AG20443 (cell line): Measurements from ENCODE around the gene CAB39L.

Experiments
- DNase-seq: peaks from one replicate; pipeline ENCODE4 v3.0.0; 2012; ENCODE audit warnings: low spot score, mixed read lengths

The CAB39L gene

GRCh38 chr13:49441846-49442245 is 2.0 kb downstream of the CAB39L start:
- no peak for DNase-seq

GRCh38 chr13:49441312-49441711 is 2.6 kb downstream of the CAB39L start:
- DNase-seq = no peak

GRCh38 chr13:49439609-49440008 is 4.3 kb downstream of the CAB39L start:
- no peak for DNase-seq

- DNase-seq = no peak
Observed at GRCh38 chr13:49437705-49438104, 6.2 kb downstream of the CAB39L start.

GRCh38 chr13:49436890-49437289 is 7.0 kb downstream of the CAB39L start:
- DNase-seq = peak; percentile 45

- DNase-seq = peak; percentile 18
Observed at GRCh38 chr13:49435992-49436391, 7.9 kb downstream of the CAB39L start.

- DNase-seq = no peak
Observed at GRCh38 chr13:49429121-49429520, 14.7 kb downstream of the CAB39L start.

GRCh38 chr13:49428041-49428763 is 15.7 kb downstream of the CAB39L start:
- DNase-seq = no peak

GRCh38 chr13:49424011-49424560 is 19.8 kb downstream of the CAB39L start:
- no peak for DNase-seq

- DNase-seq = no peak
Observed at GRCh38 chr13:49421391-49421790, 22.5 kb downstream of the CAB39L start.

- no peak for DNase-seq
Observed at GRCh38 chr13:49419276-49419675, 24.6 kb downstream of the CAB39L start.

- no peak for DNase-seq
Observed at GRCh38 chr13:49418206-49418605, 25.7 kb downstream of the CAB39L start.

GRCh38 chr13:49417161-49417560 is 26.7 kb downstream of the CAB39L start:
- no peak for DNase-seq

- no peak for DNase-seq
Observed at GRCh38 chr13:49412749-49413148, 31.1 kb downstream of the CAB39L start.

- DNase-seq = no peak
Observed at GRCh38 chr13:49411353-49411752, 32.5 kb downstream of the CAB39L start.

- DNase-seq = no peak
Observed at GRCh38 chr13:49410477-49410876, 33.4 kb downstream of the CAB39L start.

- DNase-seq = no peak
Observed at GRCh38 chr13:49410006-49410405, 33.9 kb downstream of the CAB39L start.

GRCh38 chr13:49409008-49409407 is 34.9 kb downstream of the CAB39L start:
- DNase-seq = no peak

GRCh38 chr13:49407936-49408335 is 35.9 kb downstream of the CAB39L start:
- DNase-seq = no peak

GRCh38 chr13:49407068-49407467 is 36.8 kb downstream of the CAB39L start:
- DNase-seq = no peak

GRCh38 chr13:49404703-49405020 is 39.2 kb downstream of the CAB39L start:
- no peak for DNase-seq

GRCh38 chr13:49403996-49404702 is 39.7 kb downstream of the CAB39L start:
- DNase-seq = no peak
